ENCODE data around the gene CD209. TPM values are rescaled to one million over a fixed set of nuclear protein-coding genes. Genes with fewer than 3 reads are reported as not detected.

The CD209 gene
- total RNA-seq, 4 donors from 2014 or later: 12.7 to 21.8 (median 17.2) TPM

GRCh38 chr19:7732045-7732444, 15.3 kb downstream of the CD209 start, which contains the start of gene CLEC4G:
CLEC4G (minus strand) TSS chr19:7732110; CDS start chr19:7732102, 8 bp downstream.
- TF ChIP-seq CTCF (IDR thresholded peaks at IDR 0.05): no peak
- DNase-seq (ENCODE audit: low spot score): no peak
- ATAC-seq (ENCODE audit: low FRiP score): no peak

GRCh38 chr19:7731615-7732014, 15.7 kb downstream of the CD209 start:
- TF ChIP-seq CTCF (IDR thresholded peaks at IDR 0.05): no peak
- DNase-seq (ENCODE audit: low spot score) (no peak), ATAC-seq (ENCODE audit: low FRiP score) (no peak)

- ATAC-seq (ENCODE audit: low FRiP score) (no peak), DNase-seq (ENCODE audit: low spot score) (no peak)
- TF ChIP-seq CTCF (IDR thresholded peaks at IDR 0.05): no peak
Observed at GRCh38 chr19:7731218-7731595, 16.1 kb downstream of the CD209 start.

GRCh38 chr19:7730286-7731217, 16.8 kb downstream of the CD209 start:
- TF ChIP-seq CTCF (IDR thresholded peaks at IDR 0.05): no peak
- ATAC-seq (ENCODE audit: low FRiP score) (no peak), DNase-seq (ENCODE audit: low spot score) (no peak)

GRCh38 chr19:7729831-7730285, 17.5 kb downstream of the CD209 start:
- no peak for ATAC-seq (ENCODE audit: low FRiP score)
- TF ChIP-seq CTCF (IDR thresholded peaks at IDR 0.05): no peak

GRCh38 chr19:7729211-7729610, 18.1 kb downstream of the CD209 start:
- DNase-seq (ENCODE audit: low spot score) (no peak), ATAC-seq (ENCODE audit: low FRiP score) (no peak)
- TF ChIP-seq CTCF (IDR thresholded peaks at IDR 0.05): no peak

More at GRCh38 chr19:7729831-7730285, 17.5 kb downstream of the CD209 start:
- no peak for DNase-seq (ENCODE audit: low spot score)

- DNase-seq (ENCODE audit: low spot score): no peak
- ATAC-seq (ENCODE audit: low FRiP score): no peak
- no peak for TF ChIP-seq CTCF (IDR thresholded peaks at IDR 0.05)
Observed at GRCh38 chr19:7725791-7726190, 21.5 kb downstream of the CD209 start.

All from omental fat pad (tissue), 4 donors.